SK-N-SH (cell line): ENCODE data around the gene ANKMY1. TPM values are rescaled to one million over a fixed set of nuclear protein-coding genes. Genes with fewer than 3 reads are reported as not detected.

Source experiments
- CTCF ChIA-PET: fragments of 300-600, 350-600 bp; formaldehyde crosslinking; extraction: SDS; loops from one replicate; lab custom pipeline; 2021; lab: Yijun Ruan, JAX
- POLR2A ChIA-PET: fragments of 350-600 bp; sonication (Branson Sonifier 250); formaldehyde crosslinking; extraction: SDS; loops from one replicate; lab custom pipeline; 2020; ENCODE audit warnings: antibody characterized with exemption, inconsistent platforms; lab: Yijun Ruan, JAX
- DNase-seq: peaks from one replicate; pipeline ENCODE4 v3.0.0; 2012
- H2AFZ ChIP-seq: fragments of 200-600 bp; sonication (generic); 2 replicates; pipeline ENCODE4 v1.8.1; 2016; ENCODE audit warnings: antibody characterized with exemption, mild to moderate bottlenecking, low read depth
- H3F3A ChIP-seq: fragments of 200-600 bp; sonication (generic); replicated peaks from 2 replicates; pipeline ENCODE3; 2016; ENCODE audit warnings: antibody characterized with exemption, mild to moderate bottlenecking; ENCODE audit not compliant: insufficient read depth
- H3K27ac ChIP-seq, 2 experiments: fragments of 200-500 bp in 1 of 2; fragments of 200-600 bp in 1 of 2; sonication (Bioruptor generic) in 1 of 2; sonication (generic), shearing (Covaris generic) in 1 of 2; 2 replicates each; pipeline versions ENCODE4 v1.5.1 to v1.6.1; 2014 to 2016; ENCODE audit warnings: low read depth in 2 of 2, inconsistent platforms in 1 of 2, low read length in 1 of 2, mild to moderate bottlenecking in 1 of 2, mixed read lengths in 1 of 2
- H3K27me3 ChIP-seq: fragments of 200-600 bp; sonication (generic), shearing (Covaris generic); 2 replicates; pipeline ENCODE4 v1.6.1; 2016; ENCODE audit warnings: mixed run types; ENCODE audit not compliant: insufficient read depth
- H3K36me3 ChIP-seq, 2 experiments: fragments of 200-500 bp in 1 of 2; fragments of 200-600 bp in 1 of 2; sonication (Bioruptor generic) in 1 of 2; sonication (generic) in 1 of 2; replicated peaks in 1 of 2; 2 replicates each; pipeline versions ENCODE3 to v1.5.1; 2014 to 2016; ENCODE audit warnings: low read length in 1 of 2, mild to moderate bottlenecking in 1 of 2; ENCODE audit not compliant: insufficient read depth in 2 of 2, control insufficient read depth in 1 of 2
- H3K4me1 ChIP-seq, 2 experiments: fragments of 200-500 bp in 1 of 2; fragments of 200-600 bp in 1 of 2; sonication (Bioruptor generic) in 1 of 2; sonication (generic), shearing (Covaris generic) in 1 of 2; 2 replicates each; pipeline versions ENCODE4 v1.5.1 to v1.6.1; 2014 to 2016; ENCODE audit warnings: low read depth in 1 of 2, low read length in 1 of 2, mixed run types in 1 of 2; ENCODE audit not compliant: insufficient read depth in 2 of 2, control insufficient read depth in 1 of 2
- H3K4me2 ChIP-seq: fragments of 200-600 bp; sonication (generic), shearing (Covaris generic); 2 replicates; pipeline ENCODE4 v1.6.1; 2017; ENCODE audit warnings: mixed run types
- H3K4me3 ChIP-seq, 2 experiments: fragments of 200-500 bp in 1 of 2; fragments of 200-600 bp in 1 of 2; sonication (Bioruptor generic) in 1 of 2; sonication (generic), shearing (Covaris generic) in 1 of 2; 2 replicates each; pipeline versions ENCODE4 v1.5.1 to v1.8.1; 2014 to 2016; ENCODE audit warnings: low read depth in 2 of 2, inconsistent platforms in 1 of 2, low read length in 1 of 2, mild to moderate bottlenecking in 1 of 2, mixed read lengths in 1 of 2, moderate library complexity in 1 of 2
- H3K79me2 ChIP-seq: fragments of 200-600 bp; sonication (generic); 2 replicates; pipeline ENCODE4 v1.8.1; 2017; ENCODE audit warnings: mild to moderate bottlenecking; ENCODE audit not compliant: insufficient read depth
- H3K9ac ChIP-seq: fragments of 200-600 bp; sonication (generic); 2 replicates; pipeline ENCODE4 v1.6.1; 2017; ENCODE audit warnings: mixed run types
- H3K9me2 ChIP-seq: fragments of 200-600 bp; sonication (generic); 2 replicates; pipeline ENCODE4 v1.6.1; 2017; ENCODE audit warnings: mixed run types
- H3K9me3 ChIP-seq: fragments of 200-600 bp; sonication (generic); 2 replicates; pipeline ENCODE4 v1.6.1; 2017; ENCODE audit warnings: mixed run types, mild to moderate bottlenecking, moderate library complexity
- H4K20me1 ChIP-seq: fragments of 200-600 bp; sonication (generic); 2 replicates; pipeline ENCODE4 v1.6.1; 2017; ENCODE audit warnings: mild to moderate bottlenecking, mixed run types; ENCODE audit not compliant: insufficient read depth
- ELF1 ChIP-seq: IDR thresholded peaks from 2 replicates; pipeline ENCODE4 v1.4.0; 2012
- EP300 ChIP-seq, 2 experiments: IDR thresholded peaks; 2 replicates each; pipeline versions ENCODE4 v1.4.0 to v1.6.1; 2012; ENCODE audit warnings: borderline replicate concordance in 1 of 2, low read depth in 1 of 2, low read length in 1 of 2
- FOSL2 ChIP-seq: IDR thresholded peaks from 2 replicates; pipeline ENCODE4 v1.4.0; 2012; ENCODE audit warnings: low read depth, mild to moderate bottlenecking, moderate library complexity, borderline replicate concordance
- FOXM1 ChIP-seq: IDR thresholded peaks from 2 replicates; pipeline ENCODE4 v1.4.0; 2012; ENCODE audit warnings: low read depth, mild to moderate bottlenecking
- JUND ChIP-seq: IDR thresholded peaks from 2 replicates; pipeline ENCODE4 v1.4.0; 2012
- MEF2A ChIP-seq: IDR thresholded peaks from 2 replicates; pipeline ENCODE4 v1.4.0; 2012; ENCODE audit warnings: low read depth, borderline replicate concordance
- MXI1 ChIP-seq: IDR thresholded peaks from 2 replicates; pipeline ENCODE4 v1.6.1; 2012; ENCODE audit warnings: mild to moderate bottlenecking, low read depth, low read length, improper control_type of control experiment
- RCOR1 ChIP-seq: fragments of 150-350 bp; IDR thresholded peaks from 2 replicates; pipeline ENCODE4 v1.6.1; 2017; ENCODE audit warnings: antibody characterized with exemption, low read length
- RXRA ChIP-seq: IDR thresholded peaks from 2 replicates; pipeline ENCODE4 v1.4.0; 2012; ENCODE audit warnings: low read depth, mild to moderate bottlenecking, borderline replicate concordance
- SIN3A ChIP-seq: IDR thresholded peaks from 2 replicates; pipeline ENCODE4 v1.6.1; 2012; ENCODE audit warnings: low read depth, mild to moderate bottlenecking, low read length, moderate library complexity, borderline replicate concordance
- TEAD4 ChIP-seq: IDR thresholded peaks from 2 replicates; pipeline ENCODE4 v1.4.0; 2012; ENCODE audit warnings: mild to moderate bottlenecking, borderline replicate concordance; ENCODE audit not compliant: insufficient read depth
- WGBS: methylation state at CpG from one replicate; pipeline ENCODE4 v1.1.6; 2017; ENCODE audit warnings: low lambda C conversion rate; 5-methylcytosine and 5-hydroxymethylcytosine counted together
- polyA plus RNA-seq, 3 experiments: library from polyadenylated mRNA; depleted of rRNA; stranded (reverse); fragments of >200 nt; gene quantifications; 2 replicates each; pipeline ENCODE4 v1.2.3, GENCODE V29; 2012
- TF ChIP-seq, protein P1 (sequence below): IDR thresholded peaks from 2 replicates; pipeline ENCODE4 v1.4.0; 2012; ENCODE audit warnings: low read depth
- TF ChIP-seq, protein P2 (sequence below): IDR thresholded peaks from 2 replicates; pipeline ENCODE4 v1.4.0; 2012; ENCODE audit warnings: low read depth, borderline replicate concordance
- TF ChIP-seq, protein P3 (sequence below): IDR thresholded peaks from 2 replicates; pipeline ENCODE4 v1.4.0; 2012; ENCODE audit warnings: low read depth, borderline replicate concordance
- TF ChIP-seq, protein P4 (sequence below): fragments of 150-350 bp; IDR thresholded peaks from 2 replicates; pipeline ENCODE4 v1.6.1; 2017; ENCODE audit warnings: antibody characterized with exemption, low read length, low read depth, borderline replicate concordance
- TF ChIP-seq, protein P5 (sequence below): IDR thresholded peaks from 2 replicates; pipeline ENCODE4; 2012
- TF ChIP-seq, protein P6 (sequence below): fragments of 150-350 bp; IDR thresholded peaks from 2 replicates; pipeline ENCODE4 v1.6.1; 2016; ENCODE audit warnings: mild to moderate bottlenecking, low read depth, low read length

Gene ANKMY1
- polyA plus RNA-seq, 1 of the 3 experiments (the other 2 are of a cell fraction) = 12.1 TPM

DNA sequence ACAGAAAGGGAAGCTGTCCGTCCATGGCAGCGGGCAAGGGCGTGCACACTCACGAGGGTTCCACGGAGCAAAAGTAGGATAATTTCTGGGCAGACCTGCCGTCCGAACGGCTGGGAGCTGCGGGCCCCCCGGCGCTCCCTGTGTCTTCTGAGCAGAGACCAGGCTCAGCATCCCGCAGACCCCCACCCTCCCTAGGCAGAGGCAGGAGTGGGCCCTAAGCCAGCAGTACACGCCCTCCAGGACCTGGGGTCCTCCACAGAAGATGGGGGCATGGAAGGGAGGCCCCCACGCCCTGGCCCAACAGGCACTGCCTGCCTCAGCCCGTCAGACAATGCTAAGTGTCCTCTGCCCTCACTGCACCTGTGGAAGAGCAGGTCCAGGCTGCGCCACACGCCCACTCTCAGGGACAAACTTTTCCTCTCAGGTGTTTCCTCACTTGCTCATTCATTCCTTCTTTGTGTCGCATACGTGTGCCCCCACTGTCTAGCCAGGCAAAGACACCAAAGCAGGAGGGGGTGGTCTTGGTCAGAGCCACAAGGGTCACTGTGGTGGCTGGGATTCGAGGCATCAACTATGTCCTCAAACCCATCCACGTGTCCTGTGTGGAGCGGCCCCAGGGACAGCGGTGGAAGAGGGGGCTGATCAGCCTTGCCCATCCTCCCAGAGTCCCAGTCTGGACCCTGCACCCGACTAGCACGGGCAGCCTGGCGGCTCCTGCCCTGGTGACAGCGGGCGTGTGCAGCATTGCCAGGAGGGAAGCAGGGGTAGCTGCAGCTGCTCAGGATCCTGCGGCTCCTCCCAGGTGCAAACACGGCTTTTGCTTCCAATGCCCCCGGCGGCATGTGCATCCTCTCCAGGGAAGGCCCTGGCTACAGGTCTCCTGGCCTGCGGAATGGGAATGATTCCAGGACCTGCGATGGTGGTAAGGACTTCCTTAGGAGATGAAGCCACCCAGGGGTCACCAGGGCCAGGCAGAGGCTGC, 124.7 kb downstream of the ANKMY1 start:
- 91% methylated on average over 19 of the region's 34 CpGs for WGBS
- H2AFZ ChIP-seq = no peak overlapping the region; the same call in 1 of the 2 replicates

DNA sequence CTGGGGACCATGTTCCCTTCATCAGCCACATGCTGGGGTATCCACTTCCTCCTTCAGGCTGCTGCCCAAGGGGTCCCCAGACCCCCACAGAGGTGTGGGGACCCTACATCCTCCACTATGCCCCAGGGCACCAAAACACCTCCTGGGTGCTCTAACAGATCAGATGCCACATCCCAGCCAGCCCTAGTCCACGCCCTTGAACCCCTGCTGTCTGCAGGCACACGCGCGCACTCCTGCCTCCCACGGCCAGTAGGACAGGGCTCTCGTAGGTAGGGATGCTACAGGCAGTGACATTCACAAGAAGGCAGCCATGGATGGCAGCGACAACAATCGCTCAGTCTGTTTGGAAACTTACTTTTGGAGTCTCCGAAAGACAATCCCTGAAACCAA, 125.4 kb downstream of the ANKMY1 start:
- H3F3A ChIP-seq = peaks cover 4% of the 10 kb centered on the region
- no peak overlapping the region for H3K4me2 ChIP-seq
- peaks cover 10% of the 10 kb centered on the region for H3K79me2 ChIP-seq
- H3K9ac ChIP-seq = no peak overlapping the region
- H3K9me3 ChIP-seq = no peaks in the 10 kb centered on the region
- no peak overlapping the region for H3K27ac ChIP-seq
- WGBS = 87% methylated on average over 9 of the region's 9 CpGs
- peaks cover 13 to 14% of the 10 kb centered on the region in 2 experiments; a peak in 2 of 4 replicates for H3K4me1 ChIP-seq
- H3K4me3 ChIP-seq = no peak overlapping the region
- no peaks in the 10 kb centered on the region for H3K9me2 ChIP-seq
- ChIA-PET POLR2A (no interaction called here), CTCF (interaction anchor here (0.9 to 1.5 kb wide), 3 partner anchors 19 to 289 kb away, joined by 3 read pairs; no protein-coding TSS in a partner anchor)
- H4K20me1 ChIP-seq = peaks cover 11% of the 10 kb centered on the region
- no peaks in the 10 kb centered on the region for H3K36me3 ChIP-seq
- no peaks in the 10 kb centered on the region; the same call in 1 of the 2 replicates for H3K27me3 ChIP-seq
- DNase-seq = no peak
- H2AFZ ChIP-seq = no peak overlapping the region
- TF ChIP-seq, protein P1, sequence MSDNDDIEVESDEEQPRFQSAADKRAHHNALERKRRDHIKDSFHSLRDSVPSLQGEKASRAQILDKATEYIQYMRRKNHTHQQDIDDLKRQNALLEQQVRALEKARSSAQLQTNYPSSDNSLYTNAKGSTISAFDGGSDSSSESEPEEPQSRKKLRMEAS = no peak
- TF ChIP-seq, protein P2, sequence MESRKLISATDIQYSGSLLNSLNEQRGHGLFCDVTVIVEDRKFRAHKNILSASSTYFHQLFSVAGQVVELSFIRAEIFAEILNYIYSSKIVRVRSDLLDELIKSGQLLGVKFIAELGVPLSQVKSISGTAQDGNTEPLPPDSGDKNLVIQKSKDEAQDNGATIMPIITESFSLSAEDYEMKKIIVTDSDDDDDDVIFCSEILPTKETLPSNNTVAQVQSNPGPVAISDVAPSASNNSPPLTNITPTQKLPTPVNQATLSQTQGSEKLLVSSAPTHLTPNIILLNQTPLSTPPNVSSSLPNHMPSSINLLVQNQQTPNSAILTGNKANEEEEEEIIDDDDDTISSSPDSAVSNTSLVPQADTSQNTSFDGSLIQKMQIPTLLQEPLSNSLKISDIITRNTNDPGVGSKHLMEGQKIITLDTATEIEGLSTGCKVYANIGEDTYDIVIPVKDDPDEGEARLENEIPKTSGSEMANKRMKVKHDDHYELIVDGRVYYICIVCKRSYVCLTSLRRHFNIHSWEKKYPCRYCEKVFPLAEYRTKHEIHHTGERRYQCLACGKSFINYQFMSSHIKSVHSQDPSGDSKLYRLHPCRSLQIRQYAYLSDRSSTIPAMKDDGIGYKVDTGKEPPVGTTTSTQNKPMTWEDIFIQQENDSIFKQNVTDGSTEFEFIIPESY = no peak
- no peak for TF ChIP-seq MXI1
- TF ChIP-seq, protein P3, sequence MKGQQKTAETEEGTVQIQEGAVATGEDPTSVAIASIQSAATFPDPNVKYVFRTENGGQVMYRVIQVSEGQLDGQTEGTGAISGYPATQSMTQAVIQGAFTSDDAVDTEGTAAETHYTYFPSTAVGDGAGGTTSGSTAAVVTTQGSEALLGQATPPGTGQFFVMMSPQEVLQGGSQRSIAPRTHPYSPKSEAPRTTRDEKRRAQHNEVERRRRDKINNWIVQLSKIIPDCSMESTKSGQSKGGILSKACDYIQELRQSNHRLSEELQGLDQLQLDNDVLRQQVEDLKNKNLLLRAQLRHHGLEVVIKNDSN = no peak
- no peak for TF ChIP-seq JUND
- TF ChIP-seq, protein P4, sequence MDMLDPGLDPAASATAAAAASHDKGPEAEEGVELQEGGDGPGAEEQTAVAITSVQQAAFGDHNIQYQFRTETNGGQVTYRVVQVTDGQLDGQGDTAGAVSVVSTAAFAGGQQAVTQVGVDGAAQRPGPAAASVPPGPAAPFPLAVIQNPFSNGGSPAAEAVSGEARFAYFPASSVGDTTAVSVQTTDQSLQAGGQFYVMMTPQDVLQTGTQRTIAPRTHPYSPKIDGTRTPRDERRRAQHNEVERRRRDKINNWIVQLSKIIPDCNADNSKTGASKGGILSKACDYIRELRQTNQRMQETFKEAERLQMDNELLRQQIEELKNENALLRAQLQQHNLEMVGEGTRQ = no peak
- no peak for TF ChIP-seq EP300 (IDR thresholded peaks at IDR 0.05; ENCODE audit: borderline replicate concordance in 1 of 2, low read depth in 1 of 2, low read length in 1 of 2)
- no peak for TF ChIP-seq ELF1
- no peak for TF ChIP-seq FOSL2
- TF ChIP-seq RCOR1 = no peak

More for the DNA sequence above, 124.7 kb downstream of the ANKMY1 start:
- Histone ChIP-seq H3K4me2 (peak overlapping the region; percentile 100), H3F3A (peaks cover 4% of the 10 kb centered on the region), H3K4me3 (no peak overlapping the region), H3K9ac (no peak overlapping the region; the same call in 1 of the 2 replicates), H3K9me2 (no peaks in the 10 kb centered on the region), H3K4me1 (peaks cover 14 to 16% of the 10 kb centered on the region in 2 experiments; a peak in 2 of 4 replicates), H3K36me3 (no peaks in the 10 kb centered on the region), H3K27me3 (no peaks in the 10 kb centered on the region; the same call in 1 of the 2 replicates), H4K20me1 (peaks cover 18% of the 10 kb centered on the region), H3K9me3 (no peaks in the 10 kb centered on the region), H3K79me2 (peaks cover 17% of the 10 kb centered on the region), H3K27ac (peak overlapping the region in 1 of 2 experiments; percentile 66; a peak in 1 of 4 replicates)
- TF ChIP-seq EP300 (IDR thresholded peaks at IDR 0.05; ENCODE audit: borderline replicate concordance in 1 of 2, low read depth in 1 of 2, low read length in 1 of 2) = no peak
- TF ChIP-seq, protein P5, sequence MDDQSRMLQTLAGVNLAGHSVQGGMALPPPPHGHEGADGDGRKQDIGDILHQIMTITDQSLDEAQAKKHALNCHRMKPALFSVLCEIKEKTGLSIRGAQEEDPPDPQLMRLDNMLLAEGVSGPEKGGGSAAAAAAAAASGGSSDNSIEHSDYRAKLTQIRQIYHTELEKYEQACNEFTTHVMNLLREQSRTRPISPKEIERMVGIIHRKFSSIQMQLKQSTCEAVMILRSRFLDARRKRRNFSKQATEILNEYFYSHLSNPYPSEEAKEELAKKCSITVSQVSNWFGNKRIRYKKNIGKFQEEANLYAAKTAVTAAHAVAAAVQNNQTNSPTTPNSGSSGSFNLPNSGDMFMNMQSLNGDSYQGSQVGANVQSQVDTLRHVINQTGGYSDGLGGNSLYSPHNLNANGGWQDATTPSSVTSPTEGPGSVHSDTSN = no peak
- TF ChIP-seq RXRA = no peak
- TF ChIP-seq SIN3A = no peak
- no peak for TF ChIP-seq TEAD4
- TF ChIP-seq MEF2A = no peak
- TF ChIP-seq, protein P3 = no peak
- no peak for TF ChIP-seq FOXM1
- no peak for TF ChIP-seq FOSL2
- TF ChIP-seq, protein P6, sequence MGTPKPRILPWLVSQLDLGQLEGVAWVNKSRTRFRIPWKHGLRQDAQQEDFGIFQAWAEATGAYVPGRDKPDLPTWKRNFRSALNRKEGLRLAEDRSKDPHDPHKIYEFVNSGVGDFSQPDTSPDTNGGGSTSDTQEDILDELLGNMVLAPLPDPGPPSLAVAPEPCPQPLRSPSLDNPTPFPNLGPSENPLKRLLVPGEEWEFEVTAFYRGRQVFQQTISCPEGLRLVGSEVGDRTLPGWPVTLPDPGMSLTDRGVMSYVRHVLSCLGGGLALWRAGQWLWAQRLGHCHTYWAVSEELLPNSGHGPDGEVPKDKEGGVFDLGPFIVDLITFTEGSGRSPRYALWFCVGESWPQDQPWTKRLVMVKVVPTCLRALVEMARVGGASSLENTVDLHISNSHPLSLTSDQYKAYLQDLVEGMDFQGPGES = no peak
- TF ChIP-seq ELF1 = no peak
- ChIA-PET CTCF (interaction anchor here (1.1 to 2.1 kb wide), 3 partner anchors 81 to 201 kb away, joined by 3 to 8 read pairs (median 8); no protein-coding TSS in a partner anchor), POLR2A (no interaction called here)
- DNase-seq = no peak
